Activated gamma-delta T cell treated with Interleukin-2 at 50 U/mL for 16 hours (primary cell): Measurements from ENCODE around the gene MRPS15.

ENCODE experiments used
- DNase-seq: peaks from one replicate; pipeline ENCODE4 v3.0.0-alpha.2; 2020

MRPS15 gene

DNA sequence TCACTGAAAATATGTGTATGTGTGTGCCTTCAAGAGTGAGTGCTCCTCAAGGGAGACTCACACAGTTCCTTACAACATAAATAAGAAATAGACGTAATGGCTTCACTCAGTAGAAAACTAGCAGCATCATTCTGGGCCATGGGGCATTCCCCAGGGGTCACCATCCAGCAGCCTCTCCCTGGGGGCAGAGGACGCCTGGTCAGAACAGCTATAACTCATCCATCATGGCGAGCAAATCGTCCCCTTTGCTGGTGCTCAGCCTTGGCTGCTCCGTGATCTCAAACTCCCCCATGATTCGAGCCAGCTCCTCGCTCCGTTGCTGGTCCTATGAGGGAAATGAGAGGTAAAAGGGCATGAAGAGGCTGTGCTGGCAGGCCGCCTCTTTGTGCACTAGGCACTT, 46.3 kb downstream of the MRPS15 start:
- no peak for DNase-seq

- DNase-seq: no peak
These were observed 48.4 kb downstream of the MRPS15 start for GRCh38 chr1:36415661-36416326.

DNA sequence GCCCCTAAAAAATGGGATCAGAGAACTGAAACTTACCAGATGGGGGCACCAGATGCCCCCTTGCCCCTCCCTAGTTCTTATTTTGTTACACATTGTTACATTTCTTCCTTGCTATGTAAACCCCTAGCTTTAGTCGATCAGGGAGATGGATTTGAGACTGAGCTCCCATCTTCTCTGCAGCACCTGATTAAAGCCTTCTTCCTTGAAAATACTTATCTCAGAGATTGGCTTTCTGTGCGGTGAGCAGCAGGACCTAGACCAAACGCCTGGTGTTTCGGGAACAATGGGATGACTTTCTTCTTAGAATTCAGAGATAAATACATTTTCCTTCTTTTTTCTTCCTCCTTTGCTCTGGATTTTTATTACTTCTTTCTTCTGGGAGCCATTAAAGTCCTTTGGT, 49.8 kb downstream of the MRPS15 start:
- no peak for DNase-seq

GRCh38 chr1:36411674-36412648, 52.2 kb downstream of the MRPS15 start:
- DNase-seq: no peak

DNA sequence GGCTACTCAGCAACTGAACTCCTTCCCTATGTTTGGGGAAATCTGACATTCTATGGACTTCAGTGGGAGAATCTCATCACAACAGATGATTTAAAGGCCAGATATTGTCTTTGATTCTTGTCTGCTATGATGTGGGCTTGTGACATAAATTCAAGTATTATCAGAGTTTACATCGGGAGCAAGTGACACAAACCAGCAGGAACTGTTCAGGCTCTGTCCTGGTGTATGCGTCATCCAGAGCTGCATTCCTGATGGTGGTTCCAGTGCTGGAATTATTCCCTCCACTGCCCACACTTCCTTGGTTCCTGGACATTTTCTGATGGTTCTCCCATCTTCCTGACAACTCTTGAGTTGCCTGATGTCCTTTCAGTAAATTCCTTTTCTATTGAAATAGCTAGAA, 55.7 kb downstream of the MRPS15 start:
- no peak for DNase-seq

DNA sequence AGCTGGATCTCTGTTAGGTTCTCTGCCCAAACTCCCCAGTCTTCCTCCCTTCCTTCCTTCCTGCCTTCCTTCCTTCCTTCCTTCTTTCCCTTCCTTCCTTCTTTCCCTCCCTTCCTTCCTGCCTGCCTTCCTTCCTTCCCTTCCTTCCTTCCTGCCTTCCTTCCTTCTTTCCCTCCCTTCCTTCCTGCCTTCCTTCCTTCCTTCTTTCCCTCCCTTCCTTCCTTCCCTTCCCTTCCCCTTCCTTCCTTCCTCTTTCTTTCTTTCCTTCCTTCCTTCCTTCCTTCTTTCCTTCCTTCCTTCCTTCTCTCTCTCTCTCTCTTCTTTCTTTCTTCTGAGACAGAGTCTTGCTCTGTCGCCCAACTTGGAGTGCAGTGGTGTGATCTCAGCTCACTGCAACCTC, 57.7 kb downstream of the MRPS15 start:
- no peak for DNase-seq
